Neural cell (in vitro differentiated cells): ENCODE measurements around the gene GALK2. TPM values are rescaled to one million over a fixed set of nuclear protein-coding genes. Genes with fewer than 3 reads are reported as not detected.

ENCODE experiments used
- H2AFZ ChIP-seq: fragments of 200-600, 300-800 bp; sonication (generic), shearing (Covaris generic); 2 replicates; pipeline ENCODE4 v1.6.0; 2014; ENCODE audit warnings: low read depth, mild to moderate bottlenecking, antibody characterized with exemption, low read length, moderate library complexity
- H3F3A ChIP-seq: fragments of 200-600 bp; shearing (Covaris generic); 2 replicates; pipeline ENCODE4 v1.6.1; 2016; ENCODE audit warnings: mild to moderate bottlenecking, moderate library complexity, mixed read lengths, antibody characterized with exemption, low read length; ENCODE audit not compliant: insufficient read depth, poor library complexity, severe bottlenecking
- H3K27ac ChIP-seq: fragments of 200-600, 300-800 bp; sonication (generic), shearing (Covaris generic); 2 replicates; pipeline ENCODE4 v1.5.1; 2014; ENCODE audit warnings: mild to moderate bottlenecking, low read length, moderate library complexity
- H3K27me3 ChIP-seq: fragments of 300-800, 200-600 bp; sonication (generic), shearing (Covaris generic); 2 replicates; pipeline ENCODE4 v1.6.0; 2014; ENCODE audit warnings: mild to moderate bottlenecking, low read depth, low read length, moderate library complexity; ENCODE audit not compliant: insufficient read depth
- H3K36me3 ChIP-seq: fragments of 300-800, 200-600 bp; sonication (generic), shearing (Covaris generic); 2 replicates; pipeline ENCODE4 v1.5.1; 2014; ENCODE audit warnings: mild to moderate bottlenecking, antibody characterized with exemption, low read length, moderate library complexity; ENCODE audit not compliant: insufficient read depth
- H3K4me2 ChIP-seq: fragments of 300-800, 200-600 bp; sonication (generic), shearing (Covaris generic); 2 replicates; pipeline ENCODE4 v1.6.0; 2014; ENCODE audit warnings: mild to moderate bottlenecking, low read length
- H3K4me3 ChIP-seq: fragments of 300-800, 200-600 bp; sonication (generic), shearing (Covaris generic); 2 replicates; pipeline ENCODE4 v1.5.1; 2014; ENCODE audit warnings: mild to moderate bottlenecking, low read length, moderate library complexity
- H3K79me2 ChIP-seq: fragments of 200-600 bp; shearing (Covaris generic); replicated peaks from 2 replicates; pipeline ENCODE4 v1.6.0; 2014; ENCODE audit warnings: mild to moderate bottlenecking, low read length, moderate library complexity; ENCODE audit not compliant: insufficient read depth
- H3K9ac ChIP-seq: fragments of 300-800, 200-600 bp; sonication (generic), shearing (Covaris generic); 2 replicates; pipeline ENCODE4 v1.6.1; 2016; ENCODE audit warnings: mild to moderate bottlenecking, low read length, mixed read lengths
- H3K9me2 ChIP-seq: fragments of 200-600 bp; shearing (Covaris generic); 2 replicates; pipeline ENCODE4 v1.6.1; 2016; ENCODE audit warnings: mild to moderate bottlenecking, low read length, mixed read lengths; ENCODE audit not compliant: insufficient read depth
- H3K9me3 ChIP-seq: fragments of 200-600, 300-800 bp; sonication (generic), shearing (Covaris generic); 2 replicates; pipeline ENCODE4 v1.6.1; 2016; ENCODE audit warnings: mild to moderate bottlenecking, mixed run types, low read length, moderate library complexity, mixed read lengths
- H4K20me1 ChIP-seq: fragments of 200-600 bp; shearing (Covaris generic); 2 replicates; pipeline ENCODE4 v1.6.1; 2016; ENCODE audit warnings: mild to moderate bottlenecking, mixed run types; ENCODE audit not compliant: insufficient read depth
- CTCF ChIP-seq: fragments of 450-650 bp; IDR thresholded peaks from 2 replicates; pipeline ENCODE4 v1.5.1; 2014; ENCODE audit warnings: antibody characterized with exemption, mild to moderate bottlenecking, moderate library complexity; ENCODE audit not compliant: poor library complexity, severe bottlenecking
- EP300 ChIP-seq: fragments of 450-650 bp; conservative IDR thresholded peaks from 2 replicates; pipeline ENCODE4 v1.6.1; 2014; ENCODE audit warnings: antibody characterized with exemption, mild to moderate bottlenecking, moderate library complexity; ENCODE audit not compliant: poor library complexity, severe bottlenecking
- EZH2 ChIP-seq: fragments of 200-600, 300-800 bp; shearing (Covaris generic), sonication (generic); IDR thresholded peaks from 2 replicates; pipeline ENCODE4 v1.6.1; 2014; ENCODE audit warnings: antibody characterized with exemption, low read length, borderline replicate concordance, mild to moderate bottlenecking; ENCODE audit not compliant: insufficient read depth, poor library complexity, severe bottlenecking
- MXI1 ChIP-seq: fragments of 450-650 bp; conservative IDR thresholded peaks from 2 replicates; pipeline ENCODE4 v1.6.1; 2014; ENCODE audit warnings: antibody characterized with exemption, mild to moderate bottlenecking; ENCODE audit not compliant: poor library complexity, severe bottlenecking
- POLR2AphosphoS5 ChIP-seq: IDR thresholded peaks from 2 replicates; pipeline ENCODE4 v1.6.1; 2012
- RAD21 ChIP-seq: fragments of 450-650 bp; conservative IDR thresholded peaks from 2 replicates; pipeline ENCODE4 v1.6.1; 2014; ENCODE audit warnings: antibody characterized with exemption, mild to moderate bottlenecking, moderate library complexity
- SMC3 ChIP-seq: fragments of 450-650 bp; conservative IDR thresholded peaks from 2 replicates; pipeline ENCODE4 v1.6.1; 2014; ENCODE audit warnings: antibody characterized with exemption, mild to moderate bottlenecking, moderate library complexity; ENCODE audit not compliant: poor library complexity
- TAF1 ChIP-seq: IDR thresholded peaks from 2 replicates; pipeline ENCODE4 v1.6.1; 2012; ENCODE audit warnings: low read depth
- polyA plus RNA-seq: library from polyadenylated mRNA; depleted of rRNA; stranded (reverse); fragments of >200 nt; gene quantifications from 2 replicates; pipeline ENCODE4 v1.2.3, GENCODE V29; 2014
- TF ChIP-seq, protein P1 (sequence below): IDR thresholded peaks from 2 replicates; pipeline ENCODE4 v1.6.1; 2012; ENCODE audit warnings: borderline replicate concordance

Gene GALK2
- polyA plus RNA-seq, 1 donor from 2014 or later, result 26.3 TPM

- Histone ChIP-seq H2AFZ (no peak overlapping the region), H4K20me1 (no peaks in the 10 kb centered on the region), H3K9me2 (no peaks in the 10 kb centered on the region), H3K9ac (no peak overlapping the region), H3K4me3 (no peak overlapping the region), H3K4me2 (no peak overlapping the region), H3K79me2 (no peaks in the 10 kb centered on the region), H3K9me3 (peaks cover 4% of the 10 kb centered on the region), H3K36me3 (no peaks in the 10 kb centered on the region), H3F3A (no peaks in the 10 kb centered on the region), H3K27me3 (no peaks in the 10 kb centered on the region), H3K27ac (no peak overlapping the region)
- TF ChIP-seq EZH2 (no peak), POLR2AphosphoS5 (no peak), MXI1 (no peak), TAF1 (no peak), EP300 (no peak), CTCF (no peak), RAD21 (no peak)
- TF ChIP-seq, protein P1, sequence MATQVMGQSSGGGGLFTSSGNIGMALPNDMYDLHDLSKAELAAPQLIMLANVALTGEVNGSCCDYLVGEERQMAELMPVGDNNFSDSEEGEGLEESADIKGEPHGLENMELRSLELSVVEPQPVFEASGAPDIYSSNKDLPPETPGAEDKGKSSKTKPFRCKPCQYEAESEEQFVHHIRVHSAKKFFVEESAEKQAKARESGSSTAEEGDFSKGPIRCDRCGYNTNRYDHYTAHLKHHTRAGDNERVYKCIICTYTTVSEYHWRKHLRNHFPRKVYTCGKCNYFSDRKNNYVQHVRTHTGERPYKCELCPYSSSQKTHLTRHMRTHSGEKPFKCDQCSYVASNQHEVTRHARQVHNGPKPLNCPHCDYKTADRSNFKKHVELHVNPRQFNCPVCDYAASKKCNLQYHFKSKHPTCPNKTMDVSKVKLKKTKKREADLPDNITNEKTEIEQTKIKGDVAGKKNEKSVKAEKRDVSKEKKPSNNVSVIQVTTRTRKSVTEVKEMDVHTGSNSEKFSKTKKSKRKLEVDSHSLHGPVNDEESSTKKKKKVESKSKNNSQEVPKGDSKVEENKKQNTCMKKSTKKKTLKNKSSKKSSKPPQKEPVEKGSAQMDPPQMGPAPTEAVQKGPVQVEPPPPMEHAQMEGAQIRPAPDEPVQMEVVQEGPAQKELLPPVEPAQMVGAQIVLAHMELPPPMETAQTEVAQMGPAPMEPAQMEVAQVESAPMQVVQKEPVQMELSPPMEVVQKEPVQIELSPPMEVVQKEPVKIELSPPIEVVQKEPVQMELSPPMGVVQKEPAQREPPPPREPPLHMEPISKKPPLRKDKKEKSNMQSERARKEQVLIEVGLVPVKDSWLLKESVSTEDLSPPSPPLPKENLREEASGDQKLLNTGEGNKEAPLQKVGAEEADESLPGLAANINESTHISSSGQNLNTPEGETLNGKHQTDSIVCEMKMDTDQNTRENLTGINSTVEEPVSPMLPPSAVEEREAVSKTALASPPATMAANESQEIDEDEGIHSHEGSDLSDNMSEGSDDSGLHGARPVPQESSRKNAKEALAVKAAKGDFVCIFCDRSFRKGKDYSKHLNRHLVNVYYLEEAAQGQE, result no peak
Measured at GRCh38 chr15:49232236-49232806, 62.3 kb downstream of the GALK2 start.

DNA sequence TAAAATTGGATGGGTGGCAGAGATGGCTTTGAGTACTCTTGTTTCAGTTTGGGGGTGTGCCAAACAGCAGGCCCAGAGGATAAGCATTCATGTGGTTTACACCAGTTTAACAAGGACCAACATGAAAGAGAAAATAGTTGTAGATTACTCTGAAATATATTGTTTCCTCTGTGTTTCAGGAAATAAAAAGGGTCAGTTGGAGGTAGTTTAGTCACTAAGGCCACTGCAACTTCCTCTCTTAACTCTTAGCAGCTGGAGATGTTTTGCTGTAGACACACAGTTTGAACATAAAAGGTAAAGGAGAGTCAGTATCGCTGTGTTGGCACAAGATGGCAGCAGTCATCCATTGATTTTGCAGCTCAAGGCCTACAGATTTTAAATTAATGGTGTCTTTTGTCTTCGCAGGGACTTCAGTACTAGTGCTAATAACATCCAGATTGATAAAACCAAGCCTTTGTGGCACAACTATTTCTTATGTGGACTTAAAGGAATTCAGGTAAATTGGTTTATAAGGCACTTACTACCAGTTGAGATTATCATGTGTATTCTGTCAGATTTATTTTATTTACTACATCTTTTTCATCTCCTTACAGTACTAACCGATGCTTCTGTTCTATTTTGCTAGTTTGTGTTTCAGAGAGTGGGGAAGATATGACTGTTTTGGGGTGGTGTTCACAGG, 65.5 kb downstream of the GALK2 start:
- H3K9me3 ChIP-seq, result no peaks in the 10 kb centered on the region
- H4K20me1 ChIP-seq, result no peaks in the 10 kb centered on the region
- H3K36me3 ChIP-seq, result no peaks in the 10 kb centered on the region
- peak overlapping the region; percentile 24 for H3K4me2 ChIP-seq
- H3K27ac ChIP-seq, result peak overlapping the region; percentile 59
- peak overlapping the region; percentile 62 for H2AFZ ChIP-seq
- peak; percentile 96 for TF ChIP-seq CTCF
- peak; percentile 97 for TF ChIP-seq RAD21
- peak; percentile 97 for TF ChIP-seq SMC3
- no peak for TF ChIP-seq EZH2
- TF ChIP-seq MXI1, result no peak
- peak overlapping the region; percentile 47 for H3K9ac ChIP-seq
- H3K27me3 ChIP-seq, result no peaks in the 10 kb centered on the region
- peak overlapping the region; percentile 43 for H3K4me3 ChIP-seq
- H3F3A ChIP-seq, result no peaks in the 10 kb centered on the region
- no peaks in the 10 kb centered on the region for H3K79me2 ChIP-seq
- no peaks in the 10 kb centered on the region for H3K9me2 ChIP-seq
